Activated CD8-positive, alpha-beta memory T cell treated with anti-CD3 and anti-CD28 coated beads for 1 hour (primary cell): ENCODE data around the gene MED25.

Source experiments
- DNase-seq, 2 donors: peaks; one replicate each; pipeline ENCODE4 v3.0.0-alpha.2; 2020; ENCODE audit warnings: low read depth in 1 of 2; ENCODE audit errors: extremely low read depth in 1 of 2

The MED25 gene

DNA sequence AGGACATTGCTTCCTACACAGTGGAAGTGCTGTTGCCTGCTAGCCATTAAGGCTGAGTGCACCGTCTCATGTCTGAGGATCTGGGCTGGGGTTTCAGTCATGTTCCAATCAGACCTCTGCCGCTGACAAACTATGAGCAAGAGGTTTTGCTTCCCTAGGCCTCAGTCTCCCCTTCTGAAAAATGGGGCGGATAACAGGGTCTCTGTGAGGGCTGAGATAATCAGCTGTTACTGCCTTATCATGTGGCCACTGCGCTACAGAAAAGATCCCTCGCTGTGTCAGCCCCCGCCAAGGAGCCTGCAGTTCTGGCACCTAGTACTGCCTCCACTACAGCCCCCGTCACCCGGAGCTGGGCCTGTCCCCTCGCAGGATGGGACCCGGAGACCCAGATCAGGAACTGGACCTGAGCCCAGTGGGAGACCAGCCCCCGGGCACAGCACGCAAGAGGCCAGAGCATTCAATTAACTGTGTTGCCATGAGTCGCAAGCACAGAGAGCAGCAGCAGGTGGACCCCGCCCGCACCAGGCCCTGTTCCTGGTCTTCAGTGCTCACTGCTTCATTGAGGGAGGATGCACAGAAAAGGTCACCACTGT is 52.3 kb downstream of the MED25 start:
- no peak for DNase-seq

- no peak for DNase-seq
These were observed 53.4 kb downstream of the MED25 start for GRCh38 chr19:49871349-49871985.

- DNase-seq = no peak
These were observed 54.4 kb downstream of the MED25 start for GRCh38 chr19:49872245-49873128.

GRCh38 chr19:49873129-49873521 is 55.0 kb downstream of the MED25 start:
- no peak for DNase-seq

DNA sequence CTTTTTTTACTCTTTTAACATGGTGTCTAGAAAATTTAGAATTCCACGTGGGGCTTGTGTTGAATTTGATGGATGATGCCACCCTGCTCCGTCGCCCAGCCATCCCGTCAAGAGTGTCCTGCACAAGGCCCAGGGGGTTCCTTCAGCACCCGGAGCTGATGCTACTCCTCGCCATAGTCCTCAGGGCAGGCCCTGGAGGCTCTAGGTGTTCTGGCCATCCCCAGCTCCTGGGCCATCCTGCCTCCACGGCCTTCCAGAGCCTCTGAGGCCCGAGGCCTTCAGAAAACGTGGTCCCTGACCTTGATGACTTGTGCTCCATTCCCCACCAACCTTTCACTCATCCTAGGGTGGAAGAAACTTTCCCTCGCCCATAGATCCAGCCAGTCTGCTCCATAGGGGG is 55.7 kb downstream of the MED25 start:
- DNase-seq = no peak

GRCh38 chr19:49874503-49875157 is 56.5 kb downstream of the MED25 start:
- DNase-seq = no peak

DNA sequence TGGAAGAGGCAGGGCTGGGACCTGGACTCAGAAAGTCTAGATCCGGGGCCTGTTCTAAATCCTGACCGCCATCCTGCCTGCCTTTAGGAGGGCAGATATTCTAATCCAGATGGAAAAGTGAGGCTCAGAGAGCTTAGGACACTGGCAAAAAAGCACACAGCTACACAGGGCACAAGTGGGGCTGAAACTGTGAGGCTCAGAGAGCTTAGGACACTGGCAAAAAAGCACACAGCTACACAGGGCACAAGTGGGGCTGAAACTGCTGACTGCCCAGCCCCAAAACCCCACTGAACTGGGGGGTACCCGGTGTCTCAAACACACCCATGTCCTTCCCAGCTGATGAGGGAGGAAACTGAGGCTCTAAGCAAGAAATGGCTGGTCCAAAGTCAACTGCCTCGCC is 57.1 kb downstream of the MED25 start:
- DNase-seq = no peak

DNA sequence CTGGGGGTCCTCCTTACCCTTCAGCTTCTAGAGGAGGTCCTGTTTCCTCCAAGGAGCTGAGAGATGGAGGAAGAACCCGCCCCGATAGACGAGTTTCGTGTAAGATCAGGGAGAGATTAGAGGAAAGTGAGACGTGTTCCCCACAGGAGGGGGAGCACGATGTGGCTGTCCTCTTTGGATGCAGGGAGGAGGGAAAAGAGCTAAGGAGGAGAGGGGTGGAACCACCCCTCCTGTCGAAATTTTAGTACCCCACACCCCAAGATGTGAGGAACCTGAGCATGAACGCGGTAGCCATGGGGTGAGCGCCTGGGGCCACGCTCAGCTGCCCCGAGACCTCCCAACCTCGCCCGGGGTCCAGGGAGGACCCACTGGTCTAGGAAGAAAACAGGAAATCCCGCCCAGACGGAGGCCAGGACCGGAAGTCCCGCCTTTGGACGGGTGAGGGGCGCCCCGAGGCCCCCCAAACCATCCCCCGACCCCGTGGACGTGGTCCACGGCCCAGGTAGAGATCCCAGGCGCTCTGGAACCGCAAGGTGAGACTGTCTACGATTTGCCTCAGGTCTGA is 57.9 kb downstream of the MED25 start:
- peak in 1 of 2 donors; percentile 33 for DNase-seq

- DNase-seq = peak; percentile 94 to 95
These were observed 58.4 kb downstream of the MED25 start for GRCh38 chr19:49876422-49877019.

DNA sequence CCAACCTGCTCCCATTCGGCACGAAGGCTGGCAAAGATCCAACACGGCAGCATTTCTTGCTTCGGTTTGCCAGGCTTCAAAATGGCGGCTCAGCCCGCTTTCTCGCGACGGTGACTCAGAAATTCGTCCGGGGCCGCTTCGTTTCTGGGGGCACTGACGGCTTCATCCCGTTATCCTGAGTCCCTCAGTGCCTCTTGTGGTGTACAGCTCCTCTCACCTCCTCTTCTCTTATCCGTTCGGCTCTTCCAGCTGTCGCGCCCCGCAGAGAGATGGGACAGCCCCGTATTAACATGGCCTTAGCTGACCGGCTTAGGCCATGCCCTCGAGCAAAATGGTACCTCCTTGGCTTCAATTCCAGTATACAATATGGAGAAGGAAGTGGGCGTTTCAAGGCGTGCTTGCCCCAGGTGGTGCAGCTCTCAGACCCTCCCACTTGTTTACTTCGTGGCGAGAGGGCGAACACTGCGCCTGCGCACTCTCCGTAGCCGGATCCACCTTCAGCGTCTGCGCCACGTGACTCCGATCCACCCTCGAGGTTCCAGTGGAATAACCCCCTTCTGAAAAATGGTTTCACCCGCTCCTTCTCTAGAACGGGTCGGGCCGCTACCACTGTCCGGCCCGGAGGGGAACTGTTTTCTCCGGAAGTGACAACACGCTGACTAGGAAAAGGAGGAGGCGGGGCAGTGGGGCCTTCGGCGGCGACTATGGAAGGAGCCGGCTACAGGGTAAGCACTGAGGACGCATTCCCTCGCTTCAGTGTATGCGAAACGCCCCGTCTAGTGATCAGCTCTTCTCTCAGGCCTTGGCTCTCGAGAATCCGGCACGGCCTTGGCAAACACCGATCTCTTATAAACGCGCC is 59.2 kb downstream of the MED25 start, which contains the start of the genes AKT1S1 and TBC1D17:
TSS of gene AKT1S1 (minus strand) at position 336 of the 859 bp plus-strand sequence. CDS start 4,060 bp downstream, outside the sequence.
TSS of gene TBC1D17 (plus strand) at position 683 of the 859 bp plus-strand sequence. CDS start at position 705, 22 bp downstream.
- DNase-seq = peak; percentile 97 to 98

- peak; percentile 95 to 97 for DNase-seq
These were observed 60.0 kb downstream of the MED25 start for GRCh38 chr19:49877879-49878743.

DNA sequence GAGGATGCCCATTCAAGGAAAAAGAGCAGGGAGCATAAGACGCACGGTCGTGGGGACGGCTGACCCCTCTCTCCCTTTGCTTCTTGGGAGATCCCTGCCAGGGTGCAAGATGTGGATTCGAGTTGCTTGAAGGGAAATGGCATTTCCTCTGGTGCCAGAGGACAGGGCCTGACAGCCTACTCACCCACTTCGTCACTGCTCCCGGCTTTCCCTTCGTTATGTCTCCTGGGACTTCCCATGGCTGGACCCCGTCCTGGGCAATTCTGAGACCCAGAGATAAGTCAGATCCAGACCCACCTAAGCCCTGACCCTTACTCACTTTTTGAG is 60.6 kb downstream of the MED25 start:
- DNase-seq = no peak

- no peak for DNase-seq
These were observed 61.3 kb downstream of the MED25 start for GRCh38 chr19:49879243-49879963.

GRCh38 chr19:49880162-49880869 is 62.2 kb downstream of the MED25 start:
- DNase-seq = no peak

DNA sequence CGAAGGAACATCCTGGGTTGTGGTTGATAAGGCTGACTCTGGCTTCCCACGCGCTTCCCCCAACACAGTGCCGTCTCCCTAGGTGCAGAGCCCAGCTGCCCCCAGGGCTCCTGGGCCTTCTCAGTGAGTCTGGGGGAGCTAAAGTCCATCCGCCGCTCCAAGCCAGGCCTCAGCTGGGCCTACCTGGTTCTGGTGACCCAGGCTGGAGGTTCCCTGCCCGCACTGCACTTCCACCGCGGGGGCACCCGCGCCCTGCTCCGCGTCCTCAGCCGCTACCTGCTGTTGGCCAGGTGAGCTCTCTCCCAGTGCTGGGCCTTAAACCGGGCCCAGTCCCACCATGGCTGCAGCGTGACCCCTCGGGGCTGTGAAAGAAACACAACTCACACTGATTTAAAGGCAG is 63.1 kb downstream of the MED25 start:
- DNase-seq = no peak

DNA sequence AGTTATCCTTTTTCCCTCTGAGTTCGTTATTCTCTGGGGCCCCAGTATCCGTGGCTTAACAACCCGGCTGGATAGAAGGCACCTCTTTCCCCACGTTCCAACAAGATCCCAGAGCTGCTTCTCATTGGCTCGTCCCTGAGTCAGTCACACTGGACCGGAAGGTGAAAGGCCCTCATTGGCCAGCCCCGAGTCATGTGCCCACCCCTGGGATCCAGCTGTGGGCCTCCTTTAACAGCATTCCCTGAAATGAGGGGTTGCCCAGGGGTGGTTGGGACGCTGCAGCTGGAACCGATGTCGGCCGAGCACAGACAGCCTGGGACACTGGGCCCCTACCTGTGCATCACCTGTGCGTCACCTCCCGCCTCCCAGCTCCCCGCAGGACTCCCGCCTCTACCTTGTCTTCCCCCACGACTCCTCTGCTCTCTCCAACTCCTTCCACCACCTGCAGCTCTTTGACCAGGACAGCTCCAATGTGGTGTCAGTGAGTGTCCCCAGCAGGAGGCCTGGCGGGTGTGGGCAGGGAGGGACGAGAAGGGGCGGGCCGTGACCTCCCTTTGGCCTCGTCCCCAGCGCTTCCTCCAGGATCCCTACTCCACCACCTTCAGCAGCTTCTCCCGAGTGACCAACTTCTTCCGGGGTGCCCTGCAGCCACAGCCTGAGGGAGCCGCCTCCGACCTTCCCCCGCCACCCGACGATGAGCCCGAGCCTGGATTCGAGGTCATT is 63.7 kb downstream of the MED25 start:
- DNase-seq = no peak

GRCh38 chr19:49882643-49883042 is 64.6 kb downstream of the MED25 start:
- DNase-seq = no peak
